Hepatocyte (in vitro differentiated cells): ENCODE data around the gene FZR1. TPM values are rescaled to one million over a fixed set of nuclear protein-coding genes. Genes with fewer than 3 reads are reported as not detected.

Experiments
- DNase-seq: peaks from one replicate; pipeline ENCODE4 v3.0.0-alpha.2; 2016; ENCODE audit warnings: low spot score
- H2AFZ ChIP-seq: fragments of 200-600 bp; sonication (generic); 2 replicates; pipeline ENCODE4 v1.6.0; 2016; ENCODE audit warnings: antibody characterized with exemption, mild to moderate bottlenecking
- H3K27ac ChIP-seq: fragments of 200-600 bp; sonication (generic); 2 replicates; pipeline ENCODE4 v1.5.1; 2016; ENCODE audit warnings: mild to moderate bottlenecking
- H3K27me3 ChIP-seq: fragments of 200-600 bp; sonication (generic); 2 replicates; pipeline ENCODE4 v1.6.1; 2016
- H3K36me3 ChIP-seq: fragments of 200-600 bp; sonication (generic); replicated peaks from 2 replicates; pipeline ENCODE4 v1.5.1; 2016; ENCODE audit warnings: low read depth; ENCODE audit not compliant: insufficient read depth
- H3K4me1 ChIP-seq: fragments of 200-600 bp; sonication (generic); 2 replicates; pipeline ENCODE4 v1.5.1; 2016; ENCODE audit warnings: mild to moderate bottlenecking, moderate library complexity; ENCODE audit not compliant: insufficient read depth
- H3K4me2 ChIP-seq: fragments of 200-600 bp; sonication (generic); 2 replicates; pipeline ENCODE4 v1.6.0; 2016
- H3K4me3 ChIP-seq: fragments of 200-600 bp; sonication (generic); 2 replicates; pipeline ENCODE4 v1.5.1; 2016; ENCODE audit warnings: mild to moderate bottlenecking
- H3K79me2 ChIP-seq: fragments of 200-600 bp; sonication (generic); 2 replicates; pipeline ENCODE4 v1.6.0; 2017; ENCODE audit warnings: mild to moderate bottlenecking
- H3K9me2 ChIP-seq: fragments of 200-600 bp; sonication (generic); replicated peaks from 2 replicates; pipeline ENCODE4 v1.6.0; 2017; ENCODE audit warnings: mild to moderate bottlenecking; ENCODE audit not compliant: insufficient read depth
- H3K9me3 ChIP-seq: fragments of 200-600 bp; sonication (generic); 2 replicates; pipeline ENCODE4 v1.5.1; 2016; ENCODE audit warnings: low read depth, mild to moderate bottlenecking
- H4K20me1 ChIP-seq: fragments of 200-600 bp; sonication (generic); 2 replicates; pipeline ENCODE4 v1.6.0; 2016; ENCODE audit warnings: mild to moderate bottlenecking; ENCODE audit not compliant: insufficient read depth, poor library complexity, severe bottlenecking
- CTCF ChIP-seq: fragments of 200-600 bp; sonication (generic); IDR thresholded peaks from 2 replicates; pipeline ENCODE4 v1.5.1; 2016; ENCODE audit warnings: antibody characterized with exemption, mild to moderate bottlenecking; ENCODE audit not compliant: poor library complexity
- EZH2 ChIP-seq: fragments of 200-600 bp; sonication (generic); IDR thresholded peaks from 2 replicates; pipeline ENCODE4 v1.6.1; 2016; ENCODE audit warnings: antibody characterized with exemption, mild to moderate bottlenecking, borderline replicate concordance
- EZH2phosphoT487 ChIP-seq: fragments of 200-600 bp; sonication (generic); IDR thresholded peaks from one replicate; pipeline ENCODE4 v1.6.1; 2018; ENCODE audit warnings: antibody characterized with exemption, mild to moderate bottlenecking, low read depth, moderate library complexity; ENCODE audit not compliant: unreplicated experiment, severe bottlenecking
- WGBS: methylation state at CpG from one replicate; pipeline ENCODE4 v1.1.6; 2016; ENCODE audit warnings: low lambda C conversion rate; ENCODE audit errors: missing lambda C conversion rate; 5-methylcytosine and 5-hydroxymethylcytosine counted together
- polyA plus RNA-seq: library from polyadenylated mRNA; unstranded; fragments of >200 nt; fragmentation: Nextera tagmentation; extraction: Ambion mirVana; gene quantifications from 2 replicates; pipeline ENCODE4 v1.2.1, GENCODE V29; 2016
- total RNA-seq: library from RNA; depleted of rRNA; stranded (reverse); fragments of >200 nt; gene quantifications from 2 replicates; pipeline ENCODE4 v1.2.3, GENCODE V29; 2014

Gene FZR1
- total and polyA plus RNA-seq, 2 experiments from 2014 or later: 32.1 to 51.0 TPM

- WGBS: 40% methylated on average over 5 of the region's 7 CpGs
- Histone ChIP-seq H2AFZ (no peak overlapping the region), H3K36me3 (no peaks in the 10 kb centered on the region), H3K79me2 (no peaks in the 10 kb centered on the region), H3K9me3 (no peaks in the 10 kb centered on the region), H3K9me2 (no peaks in the 10 kb centered on the region), H3K27me3 (peaks cover 23% of the 10 kb centered on the region), H3K4me3 (no peak overlapping the region), H3K4me1 (peaks cover 21% of the 10 kb centered on the region), H3K4me2 (no peak overlapping the region), H4K20me1 (no peaks in the 10 kb centered on the region), H3K27ac (no peak overlapping the region)
- TF ChIP-seq CTCF: no peak
- no peak for TF ChIP-seq EZH2phosphoT487
- no peak for TF ChIP-seq EZH2
- no peak for DNase-seq
Measured at GRCh38 chr19:3465552-3465951, 40.6 kb upstream of the FZR1 start.

DNA sequence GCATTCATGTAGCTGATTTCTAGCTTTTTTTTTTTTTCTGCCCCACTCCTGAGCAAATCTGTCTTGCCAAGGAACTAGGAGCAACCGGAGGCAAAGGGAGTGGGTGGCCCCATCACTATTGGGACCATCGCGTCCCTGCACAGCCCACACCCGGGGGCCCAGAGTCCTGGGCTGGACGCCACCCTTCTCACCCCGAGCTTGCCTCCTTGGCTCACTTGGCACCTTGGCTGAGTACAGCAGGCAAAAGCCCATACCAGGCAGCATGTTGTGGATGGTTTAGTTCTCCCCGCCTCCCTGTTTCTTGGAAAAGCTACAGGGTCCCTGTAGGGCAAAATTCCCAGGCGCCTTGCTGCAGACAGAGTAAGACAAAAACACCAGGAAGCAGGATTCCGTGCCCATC, 39.5 kb upstream of the FZR1 start:
- H3K9me2 ChIP-seq: no peaks in the 10 kb centered on the region
- no peaks in the 10 kb centered on the region for H3K79me2 ChIP-seq
- H4K20me1 ChIP-seq: no peaks in the 10 kb centered on the region
- no peak overlapping the region for H3K27ac ChIP-seq
- 90% methylated on average over 9 of the region's 9 CpGs for WGBS
- no peak overlapping the region for H2AFZ ChIP-seq
- H3K9me3 ChIP-seq: no peaks in the 10 kb centered on the region
- no peaks in the 10 kb centered on the region for H3K36me3 ChIP-seq
- H3K4me1 ChIP-seq: peaks cover 21% of the 10 kb centered on the region
- H3K4me3 ChIP-seq: no peak overlapping the region
- H3K27me3 ChIP-seq: peaks cover 23% of the 10 kb centered on the region
- DNase-seq: no peak
- TF ChIP-seq EZH2 (no peak), EZH2phosphoT487 (no peak), CTCF (no peak)
- H3K4me2 ChIP-seq: no peak overlapping the region

GRCh38 chr19:3467437-3468198, 38.5 kb upstream of the FZR1 start:
- Histone ChIP-seq H3K79me2 (no peaks in the 10 kb centered on the region), H3K9me2 (no peaks in the 10 kb centered on the region), H3K27ac (no peak overlapping the region), H3K27me3 (peaks cover 20% of the 10 kb centered on the region), H4K20me1 (no peaks in the 10 kb centered on the region), H3K36me3 (no peaks in the 10 kb centered on the region), H3K4me1 (peaks cover 21% of the 10 kb centered on the region), H3K4me2 (no peak overlapping the region), H3K9me3 (no peaks in the 10 kb centered on the region), H2AFZ (no peak overlapping the region), H3K4me3 (no peak overlapping the region)
- TF ChIP-seq EZH2 (no peak), EZH2phosphoT487 (no peak), CTCF (no peak)
- 87% methylated on average over 9 of the region's 10 CpGs for WGBS
- DNase-seq: no peak

- Histone ChIP-seq H3K4me1 (peaks cover 22% of the 10 kb centered on the region), H3K4me3 (no peak overlapping the region), H3K27ac (no peak overlapping the region), H3K36me3 (no peaks in the 10 kb centered on the region), H3K27me3 (peaks cover 14% of the 10 kb centered on the region), H3K9me2 (no peaks in the 10 kb centered on the region), H4K20me1 (no peaks in the 10 kb centered on the region), H2AFZ (no peak overlapping the region), H3K9me3 (no peaks in the 10 kb centered on the region), H3K79me2 (no peaks in the 10 kb centered on the region), H3K4me2 (no peak overlapping the region)
- 90% methylated on average over 3 of the region's 3 CpGs for WGBS
- no peak for DNase-seq
- no peak for TF ChIP-seq EZH2
- no peak for TF ChIP-seq EZH2phosphoT487
- no peak for TF ChIP-seq CTCF
Measured at GRCh38 chr19:3468211-3468610, 37.9 kb upstream of the FZR1 start.
